Peyer's patch (tissue), 4 donors: Measurements from ENCODE around the gene DCTN3. TPM values are rescaled to one million over a fixed set of nuclear protein-coding genes. Genes with fewer than 3 reads are reported as not detected.
A peak's percentile ranks its signal among the peaks of the same experiment; 100 is the strongest.

ENCODE experiments used
- DNase-seq, 3 donors: peaks; one replicate each; pipeline ENCODE4 v3.0.0-alpha.2; 2017 to 2019
- H3K27ac ChIP-seq, 4 donors: fragments of 200-600 bp; sonication (generic); one replicate each; pipeline ENCODE4 v1.5.1; 2016 to 2019
- H3K27me3 ChIP-seq, 2 donors: fragments of 200-600 bp; sonication (generic); one replicate each; pipeline ENCODE4 v1.5.1; 2019
- H3K36me3 ChIP-seq, 3 donors: fragments of 200-600 bp; sonication (generic); one replicate each; pipeline ENCODE4 v1.5.1; 2016 to 2019
- H3K4me1 ChIP-seq, 4 donors: fragments of 200-600 bp; sonication (generic); one replicate each; pipeline ENCODE4 v1.5.1; 2016 to 2019
- H3K4me3 ChIP-seq, 4 donors: fragments of 200-600 bp; sonication (generic); 1 replicate in 3 of 4; 2 replicates in 1 of 4; pipeline ENCODE4 v1.5.1; 2016 to 2019; ENCODE audit warnings: mild to moderate bottlenecking in 1 of 4
- H3K9me3 ChIP-seq, 4 donors: fragments of 200-600 bp; sonication (generic); one replicate each; pipeline ENCODE4 v1.5.1; 2016 to 2019; ENCODE audit warnings: mild to moderate bottlenecking in 1 of 4
- POLR2A ChIP-seq, 2 donors: fragments of 450-650 bp; IDR thresholded peaks; one replicate each; pipeline ENCODE4 v1.5.1; 2017; ENCODE audit warnings: antibody characterized with exemption in 2 of 2, mild to moderate bottlenecking in 2 of 2, moderate library complexity in 2 of 2
- total RNA-seq, 4 donors: library from RNA; depleted of rRNA; stranded (reverse); fragments of >200 nt; gene quantifications; one replicate each; pipeline ENCODE4 v1.1.0, GENCODE V29; 2016
- TF ChIP-seq, protein P1 (sequence below), 6 experiments: fragments of 450-650 bp in 4 of 6; fragments of 200-600 bp in 2 of 6; sonication (generic) in 1 of 6; IDR thresholded peaks; one replicate each; pipeline ENCODE4 v1.5.1; 2017 to 2019; ENCODE audit warnings: antibody characterized with exemption in 6 of 6, mild to moderate bottlenecking in 3 of 6, moderate library complexity in 1 of 6

The DCTN3 gene
- total RNA-seq, 4 donors from 2014 or later: 37.4 to 70.1 (median 47.5) TPM

DNA sequence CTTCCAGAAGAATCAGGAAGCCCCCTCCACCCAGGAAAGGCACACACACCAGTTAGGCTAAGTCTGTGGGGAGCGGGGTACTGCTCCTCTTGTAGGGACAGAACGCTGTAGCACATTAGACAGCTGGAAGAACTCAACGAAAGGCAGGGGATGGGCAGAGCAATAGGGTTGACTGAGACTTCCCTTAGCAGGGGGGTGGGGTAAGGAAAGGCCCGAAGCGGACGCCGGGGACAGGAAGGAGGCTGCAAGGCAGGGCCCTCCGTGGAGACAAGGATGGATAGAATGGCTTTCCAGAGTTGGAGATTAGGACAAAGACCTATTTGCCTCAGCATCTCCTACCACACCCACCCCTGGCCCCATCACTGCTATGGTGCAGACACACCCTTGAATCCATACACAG lies 45.1 kb downstream of the DCTN3 start:
- peaks cover 0 to 70% (median 9%) of the 10 kb centered on the region in 4 donors for H3K4me1 ChIP-seq
- no peak overlapping the region for H3K4me3 ChIP-seq
- no peak for DNase-seq
- H3K9me3 ChIP-seq: no peaks in the 10 kb centered on the region
- peaks cover 0 to 17% of the 10 kb centered on the region in 2 donors for H3K27me3 ChIP-seq
- TF ChIP-seq, protein P1, sequence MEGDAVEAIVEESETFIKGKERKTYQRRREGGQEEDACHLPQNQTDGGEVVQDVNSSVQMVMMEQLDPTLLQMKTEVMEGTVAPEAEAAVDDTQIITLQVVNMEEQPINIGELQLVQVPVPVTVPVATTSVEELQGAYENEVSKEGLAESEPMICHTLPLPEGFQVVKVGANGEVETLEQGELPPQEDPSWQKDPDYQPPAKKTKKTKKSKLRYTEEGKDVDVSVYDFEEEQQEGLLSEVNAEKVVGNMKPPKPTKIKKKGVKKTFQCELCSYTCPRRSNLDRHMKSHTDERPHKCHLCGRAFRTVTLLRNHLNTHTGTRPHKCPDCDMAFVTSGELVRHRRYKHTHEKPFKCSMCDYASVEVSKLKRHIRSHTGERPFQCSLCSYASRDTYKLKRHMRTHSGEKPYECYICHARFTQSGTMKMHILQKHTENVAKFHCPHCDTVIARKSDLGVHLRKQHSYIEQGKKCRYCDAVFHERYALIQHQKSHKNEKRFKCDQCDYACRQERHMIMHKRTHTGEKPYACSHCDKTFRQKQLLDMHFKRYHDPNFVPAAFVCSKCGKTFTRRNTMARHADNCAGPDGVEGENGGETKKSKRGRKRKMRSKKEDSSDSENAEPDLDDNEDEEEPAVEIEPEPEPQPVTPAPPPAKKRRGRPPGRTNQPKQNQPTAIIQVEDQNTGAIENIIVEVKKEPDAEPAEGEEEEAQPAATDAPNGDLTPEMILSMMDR (IDR thresholded peaks at IDR 0.05): no peak
- TF ChIP-seq POLR2A (IDR thresholded peaks at IDR 0.05): no peak
- no peaks in the 10 kb centered on the region for H3K36me3 ChIP-seq
- no peak overlapping the region for H3K27ac ChIP-seq

DNA sequence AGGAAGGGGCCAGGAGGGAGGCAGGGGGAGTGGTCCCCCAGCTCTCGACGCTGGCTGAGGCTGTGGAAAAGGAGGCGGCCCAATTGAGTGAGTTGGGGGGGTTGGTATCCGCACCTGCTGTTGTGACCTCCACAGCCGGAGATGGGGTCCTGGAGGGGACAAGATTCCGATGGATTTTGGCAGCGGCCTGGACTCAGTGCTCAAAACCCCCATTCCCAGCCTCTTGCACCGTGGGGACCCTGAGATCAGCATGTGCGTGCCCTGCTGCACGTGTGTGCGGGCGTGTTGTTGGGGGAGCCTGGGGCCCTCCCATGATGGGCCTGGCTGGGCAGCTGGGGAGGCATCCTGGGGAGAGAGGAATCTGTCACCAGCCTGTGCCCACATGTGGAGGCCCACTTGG lies 45.7 kb downstream of the DCTN3 start:
- Histone ChIP-seq H3K27ac (no peak overlapping the region), H3K36me3 (no peaks in the 10 kb centered on the region), H3K27me3 (peaks cover 0 to 15% of the 10 kb centered on the region in 2 donors), H3K4me3 (no peak overlapping the region), H3K4me1 (peaks cover 0 to 70% (median 9%) of the 10 kb centered on the region in 4 donors), H3K9me3 (no peaks in the 10 kb centered on the region)
- no peak for DNase-seq
- TF ChIP-seq, protein P1 (IDR thresholded peaks at IDR 0.05): no peak
- no peak for TF ChIP-seq POLR2A (IDR thresholded peaks at IDR 0.05)

DNA sequence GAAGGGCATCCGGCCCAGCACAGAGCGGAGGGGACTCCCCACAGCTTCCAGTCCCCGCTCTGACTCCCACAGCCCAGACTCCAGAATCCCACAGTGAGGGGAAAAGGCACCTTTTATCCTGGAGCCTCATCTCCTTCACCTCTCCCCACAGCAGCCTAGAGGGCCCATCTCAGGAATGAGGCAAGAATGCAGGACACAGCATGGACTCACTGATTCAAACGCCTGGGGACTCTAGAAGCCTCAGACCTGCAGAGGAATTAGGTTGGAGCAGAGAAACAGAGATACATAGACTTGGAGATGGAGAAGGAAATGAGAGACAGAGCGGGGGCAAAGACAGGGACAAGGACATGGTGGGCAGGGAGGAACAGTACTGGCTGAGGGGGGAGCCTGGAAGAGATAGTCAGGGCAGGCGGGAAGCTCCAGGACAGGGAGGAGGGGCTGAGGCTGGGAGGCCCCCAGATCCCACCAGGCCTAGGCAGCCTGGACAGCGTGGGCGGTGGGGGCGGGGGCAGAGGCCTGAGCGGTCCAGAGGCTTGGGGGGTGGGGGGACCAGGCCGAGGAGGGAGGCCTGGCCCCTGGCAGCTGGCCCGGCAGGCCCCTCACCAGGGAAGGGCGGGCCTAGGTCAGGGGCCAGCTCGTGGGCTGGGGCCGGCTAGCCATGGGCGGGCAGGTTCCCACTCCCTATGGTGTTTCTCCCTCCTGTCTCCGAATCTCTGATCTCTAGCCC lies 46.5 kb downstream of the DCTN3 start:
- H3K36me3 ChIP-seq: no peaks in the 10 kb centered on the region
- peaks cover 0 to 64% (median 9%) of the 10 kb centered on the region in 4 donors for H3K4me1 ChIP-seq
- no peak for DNase-seq
- no peak for TF ChIP-seq POLR2A (IDR thresholded peaks at IDR 0.05)
- TF ChIP-seq, protein P1 (IDR thresholded peaks at IDR 0.05): no peak
- no peak overlapping the region for H3K4me3 ChIP-seq
- no peaks in the 10 kb centered on the region for H3K9me3 ChIP-seq
- H3K27me3 ChIP-seq: peaks cover 0 to 7% of the 10 kb centered on the region in 2 donors
- no peak overlapping the region for H3K27ac ChIP-seq

GRCh38 chr9:34572628-34573027 lies 47.7 kb downstream of the DCTN3 start:
- no peaks in the 10 kb centered on the region for H3K36me3 ChIP-seq
- peaks cover 0 to 53% (median 4%) of the 10 kb centered on the region in 4 donors for H3K4me1 ChIP-seq
- peak overlapping the region in 1 of 4 donors; percentile 72 for H3K27ac ChIP-seq
- DNase-seq: no peak
- no peak for TF ChIP-seq POLR2A (IDR thresholded peaks at IDR 0.05)
- TF ChIP-seq, protein P1 (IDR thresholded peaks at IDR 0.05): no peak
- peaks cover 0 to 3% of the 10 kb centered on the region in 2 donors for H3K27me3 ChIP-seq
- no peaks in the 10 kb centered on the region for H3K9me3 ChIP-seq
- no peak overlapping the region for H3K4me3 ChIP-seq

DNA sequence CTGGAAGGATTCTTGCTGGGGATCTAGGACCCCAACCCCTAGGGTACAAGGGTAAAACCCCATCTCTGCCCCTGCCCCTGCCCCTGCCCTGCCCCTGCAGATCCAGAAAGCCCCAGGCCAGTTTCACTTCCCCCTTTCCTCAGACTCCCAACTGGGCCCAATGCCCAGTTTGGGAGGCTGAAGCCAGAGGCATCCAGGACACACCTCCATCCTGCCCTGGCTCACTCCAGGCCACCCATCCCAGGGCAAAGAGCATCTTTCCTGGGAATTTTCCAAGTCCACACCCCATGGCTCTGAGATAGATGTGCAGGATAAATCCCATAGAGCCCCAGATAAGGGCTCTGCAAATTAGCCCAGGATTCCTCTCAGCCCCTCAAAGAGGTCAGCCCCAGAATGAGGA lies 48.2 kb downstream of the DCTN3 start:
- H3K27me3 ChIP-seq: peaks cover 0 to 3% of the 10 kb centered on the region in 2 donors
- no peak overlapping the region for H3K4me3 ChIP-seq
- peak overlapping the region in 2 of 4 donors; percentile 42 to 72 for H3K27ac ChIP-seq

More for the DNA sequence above, 48.2 kb downstream of the DCTN3 start:
- Histone ChIP-seq H3K36me3 (no peaks in the 10 kb centered on the region), H3K4me1 (peaks cover 0 to 47% (median 3%) of the 10 kb centered on the region in 4 donors), H3K9me3 (no peaks in the 10 kb centered on the region)
- TF ChIP-seq POLR2A (IDR thresholded peaks at IDR 0.05): no peak
- TF ChIP-seq, protein P1 (IDR thresholded peaks at IDR 0.05): no peak
- DNase-seq: peak in 2 of 3 donors; percentile 77 to 83
